GM18520 (cell line): ENCODE measurements around the gene MED14.
A peak's percentile ranks its signal among the peaks of the same experiment; 100 is the strongest.

Source experiments
- ATAC-seq: cut with Tn5 transposase; IDR thresholded peaks from one replicate; pipeline ENCODE4 v1.9.1; 2021; ENCODE audit not compliant: unreplicated experiment

The MED14 gene

GRCh38 chrX:40663880-40664630 lies 71.3 kb downstream of the MED14 start:
- ATAC-seq: no peak

- ATAC-seq: peak; percentile 93
Measured at GRCh38 chrX:40663078-40663740, 72.1 kb downstream of the MED14 start.

GRCh38 chrX:40661489-40661888 lies 73.9 kb downstream of the MED14 start:
- no peak for ATAC-seq

- ATAC-seq: no peak
Measured at GRCh38 chrX:40660381-40660780, 75.0 kb downstream of the MED14 start.

- ATAC-seq: no peak
Measured at GRCh38 chrX:40653535-40653934, 81.8 kb downstream of the MED14 start.

- no peak for ATAC-seq
Measured at GRCh38 chrX:40652664-40653063, 82.7 kb downstream of the MED14 start.

- no peak for ATAC-seq
Measured at GRCh38 chrX:40651620-40652223, 83.6 kb downstream of the MED14 start.

GRCh38 chrX:40647307-40648197 lies 87.8 kb downstream of the MED14 start, which contains the start of gene CXorf38:
TSS of gene CXorf38 (minus strand) at chrX:40647561. CDS start at chrX:40647520, 41 bp downstream.
- peak; percentile 62 for ATAC-seq

- peak; percentile 7 for ATAC-seq
Measured at GRCh38 chrX:40646489-40647306, 88.6 kb downstream of the MED14 start.

- no peak for ATAC-seq
Measured at GRCh38 chrX:40644821-40645358, 90.5 kb downstream of the MED14 start.

- ATAC-seq: no peak
Measured at GRCh38 chrX:40644176-40644575, 91.2 kb downstream of the MED14 start.

GRCh38 chrX:40637687-40638086 lies 97.7 kb downstream of the MED14 start:
- ATAC-seq: no peak

- ATAC-seq: no peak
Measured at GRCh38 chrX:40632199-40632598, 103.1 kb downstream of the MED14 start.

- no peak for ATAC-seq
Measured at GRCh38 chrX:40628506-40628905, 106.8 kb downstream of the MED14 start.

GRCh38 chrX:40625294-40625693 lies 110.0 kb downstream of the MED14 start:
- no peak for ATAC-seq

GRCh38 chrX:40623665-40624064 lies 111.7 kb downstream of the MED14 start:
- ATAC-seq: no peak

GRCh38 chrX:40623139-40623536 lies 112.2 kb downstream of the MED14 start, which contains the start of gene MPC1L:
TSS of gene MPC1L (plus strand) at chrX:40623428. CDS start at chrX:40623566, 138 bp downstream.
- no peak for ATAC-seq

GRCh38 chrX:40622479-40623138 lies 112.7 kb downstream of the MED14 start:
- ATAC-seq: no peak

GRCh38 chrX:40617566-40617965 lies 117.8 kb downstream of the MED14 start:
- no peak for ATAC-seq
